NCI-H2029 treated with DMSO at 0.1 percent for 48 hours (cell line): ENCODE data around the gene FAR2.
"Not testable (repeated sequence)": the region's sequence is repeated elsewhere in the genome, so short reads cannot be mapped to it uniquely, and the experiment has no call there.

ENCODE experiments used
- DNase-seq: peaks from one replicate; lab custom pipeline; 2025; lab: John Stamatoyannopoulos, UW

The FAR2 gene

GRCh38 chr12:29234965-29235626 lies 86.0 kb downstream of the FAR2 start:
- no peak for DNase-seq

DNA sequence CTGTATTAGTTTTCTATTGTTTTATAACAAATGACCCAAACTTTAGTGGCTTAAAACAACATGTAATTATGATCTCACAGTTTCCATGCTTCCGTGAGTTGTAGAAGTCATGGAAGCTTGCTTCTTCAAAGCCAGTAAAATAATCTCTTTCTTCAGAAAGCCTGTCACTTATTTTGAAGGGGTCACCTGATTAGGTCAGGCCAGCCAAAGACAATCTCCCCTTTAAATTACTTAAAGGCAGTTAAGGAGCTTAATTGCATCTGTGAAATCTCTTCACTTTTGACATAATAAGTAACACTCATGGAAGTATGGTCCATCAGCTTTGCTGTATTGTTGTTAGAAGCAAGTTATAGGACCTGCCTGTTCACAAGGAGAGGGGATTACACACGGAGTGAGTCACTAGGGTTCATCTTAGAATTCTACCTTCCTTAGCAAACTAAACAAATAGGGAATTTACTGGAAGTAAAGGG lies 89.8 kb downstream of the FAR2 start:
- DNase-seq, result no peak

GRCh38 chr12:29239336-29239735 lies 90.3 kb downstream of the FAR2 start:
- DNase-seq, result no peak

GRCh38 chr12:29240441-29240840 lies 91.4 kb downstream of the FAR2 start:
- DNase-seq, result no peak

DNA sequence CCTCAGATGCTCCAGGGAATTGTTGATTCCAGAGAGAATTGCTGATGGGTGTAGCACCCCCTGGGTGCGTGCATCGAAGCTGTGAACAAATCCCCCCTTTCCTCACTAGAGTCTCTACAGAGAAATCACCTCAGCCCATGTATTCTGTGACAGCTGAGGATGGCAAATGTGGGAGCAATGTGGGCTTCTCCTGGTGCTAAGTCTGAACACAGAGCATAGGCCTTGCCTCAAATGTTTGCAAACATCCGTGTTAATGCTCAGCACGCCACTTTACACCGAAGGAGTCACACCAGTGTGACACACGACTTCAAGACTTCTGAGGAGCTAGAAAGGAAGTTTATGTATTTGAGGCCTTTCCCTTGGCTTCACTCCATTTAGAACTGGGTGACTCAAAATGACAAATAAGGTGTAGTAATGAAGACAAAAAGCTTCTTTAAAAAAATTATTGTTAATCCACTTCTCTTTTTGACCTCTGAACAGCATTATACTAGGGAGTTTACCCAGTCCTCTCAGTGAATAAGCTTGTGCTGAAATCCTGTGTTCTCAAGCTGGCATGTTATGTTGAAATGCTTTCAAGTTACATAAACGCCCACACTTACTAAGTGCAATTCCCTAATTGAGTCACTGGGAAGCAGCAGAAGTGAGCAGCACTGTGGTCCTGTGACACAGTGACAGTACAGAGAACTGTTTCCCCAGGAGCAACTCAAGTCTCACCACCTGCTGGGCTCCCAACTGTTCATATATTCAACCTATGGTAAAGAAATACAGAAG lies 92.9 kb downstream of the FAR2 start:
- DNase-seq, result no peak

DNA sequence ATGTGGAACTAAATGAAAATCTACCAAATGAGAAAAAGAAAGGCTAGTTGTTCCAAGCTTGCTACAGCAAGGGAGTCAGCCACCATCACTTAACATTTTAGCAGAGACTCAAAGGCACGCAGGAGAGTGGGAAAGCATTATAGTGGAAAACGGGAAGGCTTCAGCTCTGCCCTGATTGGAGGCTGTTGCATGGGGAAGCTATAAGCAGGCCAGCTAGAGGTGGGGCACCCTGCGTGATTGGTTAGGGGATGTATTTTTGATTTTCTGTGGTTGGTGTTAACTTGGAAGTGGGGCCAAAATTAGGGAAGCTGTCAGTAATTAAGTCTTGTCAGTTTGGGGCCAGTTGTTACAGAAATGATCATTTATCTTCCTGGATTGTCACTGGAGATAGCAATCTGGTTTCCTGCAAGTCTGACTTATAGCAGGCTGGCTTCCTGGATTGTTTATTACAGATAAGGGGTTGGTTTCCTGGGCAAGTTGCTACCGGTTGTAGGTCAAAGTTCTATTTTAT lies 93.9 kb downstream of the FAR2 start:
- DNase-seq, result no peak

GRCh38 chr12:29244159-29244765 lies 95.2 kb downstream of the FAR2 start:
- DNase-seq, result no peak

DNA sequence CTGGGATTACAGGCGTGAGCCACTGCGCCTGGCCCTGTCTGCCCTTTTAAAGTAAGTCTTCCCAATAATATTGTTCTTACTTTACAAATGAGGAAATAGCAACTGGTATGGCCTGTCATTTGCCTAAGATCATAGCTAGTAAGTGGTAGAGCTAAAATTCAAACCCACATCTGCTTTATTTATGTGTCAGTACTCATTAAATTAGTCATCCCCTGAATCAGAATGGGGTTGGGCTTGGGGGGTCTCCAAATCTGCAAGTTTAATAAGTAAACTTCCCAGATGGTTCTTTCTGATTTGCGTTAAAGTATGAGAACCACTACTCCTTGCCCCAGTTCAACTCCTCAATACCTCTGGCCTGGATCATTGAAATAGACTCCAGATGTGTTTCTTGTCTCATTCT lies 96.2 kb downstream of the FAR2 start:
- DNase-seq, result no peak

GRCh38 chr12:29249930-29250329 lies 100.9 kb downstream of the FAR2 start:
- no peak for DNase-seq

GRCh38 chr12:29253906-29254625 lies 105.0 kb downstream of the FAR2 start:
- no peak for DNase-seq

DNA sequence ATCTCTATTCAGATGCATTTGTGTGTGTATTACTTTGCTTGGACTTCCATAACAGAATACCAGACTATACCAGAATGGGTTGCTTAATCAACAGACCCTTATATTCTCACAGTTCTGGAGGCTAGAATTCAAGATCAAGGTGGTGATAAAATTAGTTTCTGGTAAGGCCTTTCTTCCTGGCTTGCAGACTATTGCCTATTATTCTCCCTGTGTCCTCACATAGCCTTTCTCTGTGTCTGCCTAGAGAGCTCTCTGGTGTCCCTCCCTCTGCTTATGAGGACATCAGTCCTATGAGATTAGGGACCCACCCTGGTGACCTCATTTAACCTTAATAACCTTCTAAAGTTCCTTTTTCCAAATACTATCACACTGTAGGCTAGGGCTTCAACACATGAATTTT lies 106.0 kb downstream of the FAR2 start:
- no peak for DNase-seq

GRCh38 chr12:29256598-29256997 lies 107.5 kb downstream of the FAR2 start:
- no peak for DNase-seq

DNA sequence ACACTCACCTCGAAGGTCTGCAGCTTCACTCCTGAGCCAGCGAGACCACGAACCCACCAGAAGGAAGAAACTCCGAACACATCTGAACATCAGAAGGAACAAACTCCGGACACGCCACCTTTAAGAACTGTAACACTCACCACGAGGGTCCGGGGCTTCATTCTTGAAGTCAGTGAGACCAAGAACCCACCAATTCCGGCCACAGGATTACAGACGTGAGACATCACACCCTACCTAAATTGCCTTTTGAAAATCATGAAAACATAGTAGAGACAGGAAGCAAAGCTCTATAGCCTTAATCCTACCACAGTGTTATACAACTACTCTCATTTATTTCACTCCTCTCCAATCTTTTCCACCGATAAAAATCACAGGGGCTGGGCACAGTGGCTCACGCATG lies 108.6 kb downstream of the FAR2 start:
- not testable (repeated sequence) for DNase-seq

- DNase-seq, result no peak
These were observed 115.3 kb downstream of the FAR2 start for GRCh38 chr12:29264424-29264823.

- DNase-seq, result no peak
These were observed 120.8 kb downstream of the FAR2 start for GRCh38 chr12:29269706-29270408.

- no peak for DNase-seq
These were observed 121.4 kb downstream of the FAR2 start for GRCh38 chr12:29270446-29270845.

DNA sequence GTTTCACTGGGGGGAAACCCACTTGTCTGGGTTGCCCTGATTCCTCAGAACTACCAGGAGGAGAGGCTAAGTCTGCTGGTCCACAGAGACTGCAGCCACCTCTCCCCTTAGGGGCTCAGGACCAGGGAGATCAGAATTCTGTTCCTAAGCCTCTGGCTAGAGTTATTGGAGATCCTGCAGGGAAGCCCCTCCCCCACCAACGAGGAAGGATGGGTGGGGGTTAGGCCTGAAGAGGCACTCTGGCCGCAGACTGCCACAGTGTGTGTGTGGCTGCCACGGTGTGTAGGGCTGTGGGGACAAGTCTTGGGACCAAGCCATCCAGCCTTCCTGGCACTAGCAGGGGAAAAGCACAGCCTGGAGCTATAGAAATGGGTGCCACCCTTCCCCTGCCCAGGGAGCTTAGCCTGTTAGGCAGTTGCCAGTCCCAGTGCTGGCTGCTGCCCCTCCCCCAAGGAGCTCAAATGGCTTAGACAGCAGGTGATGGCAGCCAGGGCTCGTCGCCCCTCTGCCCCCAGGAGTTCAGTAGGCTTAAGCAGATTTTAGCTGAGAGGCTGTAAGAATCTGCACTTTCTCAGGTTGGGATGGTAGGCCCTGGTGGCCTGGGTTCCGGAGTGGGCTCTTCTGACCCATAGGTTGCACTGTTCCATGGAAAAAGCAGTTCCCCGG lies 124.2 kb downstream of the FAR2 start:
- DNase-seq, result no peak

- no peak for DNase-seq
These were observed 126.8 kb downstream of the FAR2 start for GRCh38 chr12:29275834-29276233.

DNA sequence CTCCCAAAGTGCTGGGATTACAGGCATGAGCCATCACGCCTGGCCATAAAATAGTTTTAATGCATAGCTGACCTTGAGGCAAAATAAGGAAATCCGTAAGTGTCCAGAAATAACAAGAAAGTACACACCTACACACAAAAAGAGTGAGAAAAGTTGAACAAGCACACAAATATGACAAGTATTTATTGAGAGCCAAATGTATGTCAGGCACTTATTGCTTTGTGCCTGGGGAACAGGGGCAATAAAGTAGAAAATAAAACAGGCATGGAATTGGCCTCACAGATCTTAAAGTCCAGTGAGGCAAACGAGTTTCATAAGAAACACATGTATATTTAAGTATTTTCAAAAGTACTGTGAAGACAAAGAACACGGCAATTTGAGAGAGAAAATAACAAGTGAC lies 128.2 kb downstream of the FAR2 start:
- DNase-seq, result no peak

DNA sequence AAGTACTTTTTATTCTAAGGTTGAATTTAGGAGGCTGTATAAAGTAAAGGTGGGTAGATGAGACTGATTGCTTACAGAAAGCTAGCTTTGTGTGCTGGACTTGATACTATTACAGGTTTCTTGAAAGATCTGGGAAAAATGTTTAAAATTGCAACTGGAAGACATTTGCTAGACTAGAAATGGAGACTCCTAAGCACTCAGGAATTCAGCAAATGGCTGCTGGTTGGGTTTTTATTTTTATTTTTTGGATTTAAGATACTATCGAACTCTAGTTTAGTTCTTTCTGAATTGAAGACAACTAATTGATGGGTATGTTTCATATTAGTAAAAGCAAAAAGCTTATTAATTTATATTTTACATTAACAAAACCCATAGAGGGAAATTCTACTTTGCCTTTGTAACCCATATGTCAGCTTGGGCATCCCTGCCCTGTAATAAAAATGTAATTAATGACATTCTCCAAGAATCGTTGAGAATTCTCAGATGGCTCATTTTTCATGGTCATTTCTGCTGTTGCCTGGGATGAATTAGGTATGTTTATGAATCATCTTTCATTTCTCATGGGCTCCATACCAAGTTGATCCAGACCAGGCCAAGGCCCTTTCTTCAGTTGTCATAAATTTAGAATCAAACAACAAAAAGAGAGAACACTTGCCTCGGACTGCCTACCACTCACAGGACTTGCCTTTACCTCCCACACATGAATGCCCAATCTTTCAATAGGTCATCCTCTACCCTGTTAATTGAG lies 129.8 kb downstream of the FAR2 start:
- DNase-seq, result no peak
